HEK293 (cell line): ENCODE results near the gene TNNT3.

Experiments used
- CTCF ChIA-PET: fragments of 350-600 bp; formaldehyde crosslinking; extraction: SDS; loops from one replicate; lab custom pipeline; 2021; ENCODE audit warnings: antibody characterized with exemption; lab: Yijun Ruan, JAX
- POLR2A ChIA-PET: fragments of 300-600 bp; formaldehyde crosslinking; extraction: SDS; loops from one replicate; lab custom pipeline; 2020; ENCODE audit warnings: antibody characterized with exemption, inconsistent platforms; lab: Yijun Ruan, JAX
- H3K27ac ChIP-seq: fragments of 200-500 bp; sonication (Bioruptor generic); 2 replicates; pipeline ENCODE4 v1.5.1; 2014; ENCODE audit warnings: low read depth, low read length, control low read depth, inconsistent platforms; ENCODE audit errors: extremely low read depth
- H3K36me3 ChIP-seq, 2 experiments: fragments of 200-500 bp in 1 of 2; sonication (Bioruptor generic) in 1 of 2; 1 replicate in 1 of 2; 2 replicates in 1 of 2; pipeline ENCODE4 v1.5.1; 2014 to 2017; ENCODE audit warnings: inconsistent platforms in 2 of 2, low read length in 2 of 2; ENCODE audit not compliant: control insufficient read depth in 2 of 2, insufficient read depth in 1 of 2
- H3K4me1 ChIP-seq: fragments of 200-500 bp; sonication (Bioruptor generic); 2 replicates; pipeline ENCODE4 v1.5.1; 2014; ENCODE audit warnings: mild to moderate bottlenecking, low read length, inconsistent platforms; ENCODE audit not compliant: control insufficient read depth, insufficient read depth
- H3K4me3 ChIP-seq: 2 replicates; pipeline ENCODE4 v1.5.1; 2011; ENCODE audit warnings: low read depth, mild to moderate bottlenecking, control low read depth, low read length, moderate library complexity
- H3K9me3 ChIP-seq: fragments of 200-500 bp; sonication (Bioruptor generic); 2 replicates; pipeline ENCODE4 v1.5.1; 2014; ENCODE audit warnings: low read depth, low read length, inconsistent platforms; ENCODE audit not compliant: control insufficient read depth, insufficient read depth
- BCL11A ChIP-seq: fragments of 450-650 bp; formaldehyde crosslinking; IDR thresholded peaks from 2 replicates; pipeline ENCODE4 v1.5.1; 2016; ENCODE audit warnings: low read depth, missing biosample characterization, missing genetic modification characterization
- BCL11B ChIP-seq: fragments of 450-650 bp; formaldehyde crosslinking; IDR thresholded peaks from 2 replicates; pipeline ENCODE4 v1.5.1; 2016; ENCODE audit warnings: low read depth, missing biosample characterization, missing genetic modification characterization
- GLI2 ChIP-seq: fragments of 450-650 bp; formaldehyde crosslinking; IDR thresholded peaks from 2 replicates; pipeline ENCODE4; 2017; ENCODE audit warnings: missing biosample characterization, missing genetic modification characterization, low read depth, borderline replicate concordance
- HOXD13 ChIP-seq: sonication (generic); formaldehyde crosslinking; IDR thresholded peaks from 2 replicates; pipeline ENCODE4 v1.8.0; 2022; ENCODE audit warnings: missing genetic modification reagents, borderline replicate concordance
- KLF8 ChIP-seq: fragments of 450-650 bp; formaldehyde crosslinking; IDR thresholded peaks from 2 replicates; pipeline ENCODE4 v1.5.1; 2016; ENCODE audit warnings: missing biosample characterization, missing genetic modification characterization
- OVOL3 ChIP-seq: fragments of 450-650 bp; formaldehyde crosslinking; IDR thresholded peaks from 2 replicates; pipeline ENCODE4 v1.5.1; 2016; ENCODE audit warnings: missing biosample characterization, missing genetic modification characterization
- PRDM4 ChIP-seq: fragments of 450-650 bp; formaldehyde crosslinking; IDR thresholded peaks from 2 replicates; pipeline ENCODE4 v1.5.1; 2017; ENCODE audit warnings: missing biosample characterization, missing genetic modification characterization
- SALL2 ChIP-seq: fragments of 450-650 bp; formaldehyde crosslinking; IDR thresholded peaks from 2 replicates; pipeline ENCODE4 v1.5.0; 2017; ENCODE audit warnings: missing biosample characterization, mild to moderate bottlenecking, missing genetic modification characterization, borderline replicate concordance
- ZBTB49 ChIP-seq: fragments of 450-650 bp; formaldehyde crosslinking; IDR thresholded peaks from 2 replicates; pipeline ENCODE4 v1.5.1; 2016; ENCODE audit warnings: missing biosample characterization, missing genetic modification characterization, low read depth
- ZBTB8A ChIP-seq: fragments of 450-650 bp; formaldehyde crosslinking; IDR thresholded peaks from 2 replicates; pipeline ENCODE4 v1.5.1; 2016; ENCODE audit warnings: missing biosample characterization, missing genetic modification characterization
- ZNF10 ChIP-seq: fragments of 450-650 bp; formaldehyde crosslinking; IDR thresholded peaks from 2 replicates; pipeline ENCODE4 v1.5.1; 2017; ENCODE audit warnings: missing biosample characterization, missing genetic modification characterization
- ZNF132 ChIP-seq: fragments of 450-650 bp; formaldehyde crosslinking; IDR thresholded peaks from 2 replicates; pipeline ENCODE4 v1.5.1; 2017; ENCODE audit warnings: missing biosample characterization, missing genetic modification characterization, borderline replicate concordance
- ZNF146 ChIP-seq: fragments of 450-650 bp; formaldehyde crosslinking; IDR thresholded peaks from 2 replicates; pipeline ENCODE4 v1.5.1; 2016; ENCODE audit warnings: missing biosample characterization, missing genetic modification characterization
- ZNF16 ChIP-seq: fragments of 450-650 bp; formaldehyde crosslinking; IDR thresholded peaks from 2 replicates; pipeline ENCODE4 v1.5.1; 2016; ENCODE audit warnings: low read depth, missing biosample characterization, missing genetic modification characterization
- ZNF184 ChIP-seq: fragments of 450-650 bp; IDR thresholded peaks from 2 replicates; pipeline ENCODE4 v1.5.1; 2018; ENCODE audit warnings: missing biosample characterization, mild to moderate bottlenecking, missing genetic modification characterization
- ZNF214 ChIP-seq: fragments of 450-650 bp; formaldehyde crosslinking; IDR thresholded peaks from 2 replicates; pipeline ENCODE4 v1.5.1; 2017; ENCODE audit warnings: missing biosample characterization, mild to moderate bottlenecking, missing genetic modification characterization, borderline replicate concordance
- ZNF37A ChIP-seq: fragments of 450-650 bp; IDR thresholded peaks from 2 replicates; pipeline ENCODE4 v1.5.1; 2018; ENCODE audit warnings: missing biosample characterization, missing genetic modification characterization
- ZNF416 ChIP-seq: fragments of 450-650 bp; formaldehyde crosslinking; IDR thresholded peaks from 2 replicates; pipeline ENCODE4 v1.5.1; 2016; ENCODE audit warnings: missing biosample characterization, missing genetic modification characterization
- ZNF423 ChIP-seq: fragments of 450-650 bp; formaldehyde crosslinking; IDR thresholded peaks from 2 replicates; pipeline ENCODE4 v1.5.1; 2016; ENCODE audit warnings: missing biosample characterization, missing genetic modification characterization
- ZNF510 ChIP-seq: fragments of 450-650 bp; formaldehyde crosslinking; IDR thresholded peaks from 2 replicates; pipeline ENCODE4 v1.5.1; 2018; ENCODE audit warnings: mild to moderate bottlenecking, missing genetic modification characterization, missing biosample characterization; ENCODE audit not compliant: insufficient replicate concordance
- ZNF544 ChIP-seq: fragments of 450-650 bp; formaldehyde crosslinking; IDR thresholded peaks from 2 replicates; pipeline ENCODE4 v1.5.0; 2017; ENCODE audit warnings: missing biosample characterization, missing genetic modification characterization
- ZNF549 ChIP-seq: fragments of 450-650 bp; IDR thresholded peaks from 2 replicates; pipeline ENCODE4 v1.5.1; 2018; ENCODE audit warnings: missing biosample characterization, missing genetic modification characterization, mild to moderate bottlenecking, inconsistent platforms, moderate library complexity
- ZNF560 ChIP-seq: fragments of 450-650 bp; formaldehyde crosslinking; IDR thresholded peaks from 2 replicates; pipeline ENCODE4 v1.5.1; 2017; ENCODE audit warnings: missing biosample characterization, missing genetic modification characterization, borderline replicate concordance
- ZNF658 ChIP-seq: fragments of 450-650 bp; formaldehyde crosslinking; IDR thresholded peaks from 2 replicates; pipeline ENCODE4; 2016; ENCODE audit warnings: missing biosample characterization, missing genetic modification characterization
- ZNF664 ChIP-seq: fragments of 450-650 bp; formaldehyde crosslinking; IDR thresholded peaks from 2 replicates; pipeline ENCODE4 v1.5.1; 2016; ENCODE audit warnings: missing biosample characterization, missing genetic modification characterization
- ZNF677 ChIP-seq: fragments of 450-650 bp; IDR thresholded peaks from 2 replicates; pipeline ENCODE4 v1.5.0; 2018; ENCODE audit warnings: missing biosample characterization, mild to moderate bottlenecking, missing genetic modification characterization, moderate library complexity
- ZNF707 ChIP-seq: fragments of 450-650 bp; formaldehyde crosslinking; IDR thresholded peaks from 2 replicates; pipeline ENCODE4 v1.5.1; 2016; ENCODE audit warnings: missing biosample characterization, missing genetic modification characterization
- ZSCAN23 ChIP-seq: fragments of 450-650 bp; formaldehyde crosslinking; IDR thresholded peaks from 2 replicates; pipeline ENCODE4 v1.5.1; 2016; ENCODE audit warnings: missing biosample characterization, missing genetic modification characterization
- ZSCAN5A ChIP-seq: fragments of 450-650 bp; formaldehyde crosslinking; IDR thresholded peaks from 2 replicates; pipeline ENCODE4 v1.5.1; 2016; ENCODE audit warnings: missing biosample characterization, missing genetic modification characterization

The TNNT3 gene

GRCh38 chr11:1968454-1969002 is 49.0 kb downstream of the TNNT3 start:
- H3K4me1 ChIP-seq = no peaks in the 10 kb centered on the region
- ChIA-PET CTCF (interaction anchor here (0.6 to 1.9 kb wide), 4 partner anchors 18 to 183 kb away, joined by 3 to 9 read pairs (median 4); no protein-coding TSS in a partner anchor), POLR2A (no interaction called here)
- no peak overlapping the region for H3K4me3 ChIP-seq
- H3K27ac ChIP-seq = no peak overlapping the region
- no peaks in the 10 kb centered on the region for H3K9me3 ChIP-seq
- no peaks in the 10 kb centered on the region for H3K36me3 ChIP-seq
- TF ChIP-seq BCL11A (no peak), ZNF707 (tag by site-specific recombination) (no peak), SALL2 (tag by site-specific recombination) (no peak)

- Histone ChIP-seq H3K36me3 (no peaks in the 10 kb centered on the region), H3K4me1 (no peaks in the 10 kb centered on the region), H3K27ac (no peak overlapping the region), H3K9me3 (no peaks in the 10 kb centered on the region), H3K4me3 (no peak overlapping the region)
- POLR2A ChIA-PET = no interaction called here
- CTCF ChIA-PET = interaction anchor here (1.6 kb wide), 1 partner anchor 19 kb away, joined by 5 read pairs; no protein-coding TSS in a partner anchor
- no peak for TF ChIP-seq ZNF214
- TF ChIP-seq ZNF658 = no peak
- no peak for TF ChIP-seq OVOL3 (tag by site-specific recombination)
- TF ChIP-seq ZNF549 (tag by site-specific recombination) = no peak
- no peak for TF ChIP-seq ZBTB8A (tag by site-specific recombination)
- no peak for TF ChIP-seq HOXD13 (CRISPR knock-in tag)
- TF ChIP-seq ZNF510 (tag by site-specific recombination) = no peak
- TF ChIP-seq GLI2 = no peak
- no peak for TF ChIP-seq ZNF664 (tag by site-specific recombination)
- TF ChIP-seq ZNF677 (tag by site-specific recombination) = no peak
- no peak for TF ChIP-seq ZNF423
- TF ChIP-seq PRDM4 (tag by site-specific recombination) = no peak
- no peak for TF ChIP-seq ZNF544 (tag by site-specific recombination)
- no peak for TF ChIP-seq ZNF184 (tag by site-specific recombination)
- no peak for TF ChIP-seq ZNF16 (tag by site-specific recombination)
- TF ChIP-seq ZNF560 (tag by site-specific recombination) = no peak
- no peak for TF ChIP-seq ZNF416 (tag by site-specific recombination)
These were observed 49.5 kb downstream of the TNNT3 start for GRCh38 chr11:1969035-1969434.

GRCh38 chr11:1969776-1970175 is 50.3 kb downstream of the TNNT3 start:
- Histone ChIP-seq H3K27ac (no peak overlapping the region), H3K4me1 (no peaks in the 10 kb centered on the region), H3K36me3 (no peaks in the 10 kb centered on the region), H3K4me3 (no peak overlapping the region), H3K9me3 (no peaks in the 10 kb centered on the region)
- ChIA-PET POLR2A (no interaction called here), CTCF (no interaction called here)
- TF ChIP-seq ZNF132 (no peak), KLF8 (tag by site-specific recombination) (no peak), ZNF10 (tag by site-specific recombination) (no peak), ZSCAN23 (tag by site-specific recombination) (no peak), ZNF146 (tag by site-specific recombination) (no peak), ZNF37A (tag by site-specific recombination) (no peak), BCL11B (no peak), ZNF544 (tag by site-specific recombination) (no peak), ZSCAN5A (no peak), ZBTB49 (tag by site-specific recombination) (no peak)
